HG03175 (cell line): Measurements from ENCODE around the gene ABCB1.
A peak's percentile ranks its signal among the peaks of the same experiment; 100 is the strongest.

Source experiments
- ATAC-seq: cut with Tn5 transposase; IDR thresholded peaks from one replicate; pipeline ENCODE4 v1.9.1; 2021; ENCODE audit warnings: mild to moderate bottlenecking, moderate library complexity; ENCODE audit not compliant: unreplicated experiment

ABCB1 gene

DNA sequence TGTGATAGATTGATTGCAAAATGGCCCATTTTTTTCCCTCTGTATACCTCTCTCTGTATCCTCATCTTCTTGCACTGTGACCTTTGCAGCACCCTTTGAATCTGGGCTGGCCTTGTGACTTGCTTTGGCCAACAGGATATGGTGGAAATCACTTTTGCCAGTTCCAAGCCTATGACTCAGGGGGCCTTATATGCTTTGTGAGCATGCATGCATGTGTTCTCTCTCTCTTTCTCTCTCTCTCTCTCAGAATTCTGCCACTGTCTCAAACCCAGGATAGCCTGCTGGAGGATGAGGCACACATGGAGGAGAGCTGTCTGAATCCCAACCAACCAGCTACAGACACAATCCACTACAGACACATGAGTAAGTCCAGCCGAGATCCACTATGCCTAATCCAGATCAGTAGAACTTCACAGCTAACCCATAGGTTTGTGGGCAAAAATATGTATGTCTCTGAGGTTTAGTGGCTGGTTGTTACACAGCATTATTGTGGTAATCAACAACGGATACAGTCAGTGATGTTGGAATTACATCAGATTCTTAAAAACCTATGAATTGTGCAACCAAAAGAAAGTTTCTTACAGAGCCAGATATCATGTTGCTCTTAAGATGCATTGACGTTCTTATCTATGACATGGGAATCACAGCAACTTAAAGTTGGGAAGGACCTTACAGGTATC lies 83.4 kb downstream of the ABCB1 start:
- no peak for ATAC-seq

DNA sequence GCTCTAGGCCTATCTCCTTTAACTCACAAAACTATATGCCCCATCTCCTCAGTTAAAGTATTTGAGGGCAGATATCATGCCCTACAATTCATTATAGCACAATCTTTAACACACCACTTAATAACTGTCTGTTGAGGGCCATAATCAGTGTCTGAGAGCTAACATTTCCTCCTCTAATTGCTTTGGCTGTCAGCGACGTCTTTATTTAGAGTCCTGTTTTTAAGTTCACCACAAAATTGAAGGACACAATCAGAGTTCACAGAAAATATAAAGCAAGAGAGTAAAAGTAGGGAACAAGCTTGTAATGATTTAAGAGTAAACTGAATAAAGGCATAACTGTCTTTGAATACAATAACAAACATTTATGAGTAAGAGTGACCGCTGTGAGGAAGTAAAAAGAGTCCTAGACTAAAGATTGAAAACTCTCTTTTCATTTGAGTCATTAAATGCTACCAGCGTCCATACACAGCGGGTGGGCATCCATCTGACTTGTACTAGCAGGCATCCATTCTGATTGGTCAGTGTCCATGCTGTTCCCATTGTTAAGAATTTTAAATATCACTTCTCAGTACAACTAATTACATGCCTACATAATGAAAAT lies 86.8 kb downstream of the ABCB1 start:
- ATAC-seq, result no peak

GRCh38 chr7:87512906-87513305 lies 87.8 kb downstream of the ABCB1 start:
- ATAC-seq, result no peak

GRCh38 chr7:87511510-87511909 lies 89.2 kb downstream of the ABCB1 start:
- ATAC-seq, result no peak

GRCh38 chr7:87510411-87510875 lies 90.2 kb downstream of the ABCB1 start:
- ATAC-seq, result no peak

DNA sequence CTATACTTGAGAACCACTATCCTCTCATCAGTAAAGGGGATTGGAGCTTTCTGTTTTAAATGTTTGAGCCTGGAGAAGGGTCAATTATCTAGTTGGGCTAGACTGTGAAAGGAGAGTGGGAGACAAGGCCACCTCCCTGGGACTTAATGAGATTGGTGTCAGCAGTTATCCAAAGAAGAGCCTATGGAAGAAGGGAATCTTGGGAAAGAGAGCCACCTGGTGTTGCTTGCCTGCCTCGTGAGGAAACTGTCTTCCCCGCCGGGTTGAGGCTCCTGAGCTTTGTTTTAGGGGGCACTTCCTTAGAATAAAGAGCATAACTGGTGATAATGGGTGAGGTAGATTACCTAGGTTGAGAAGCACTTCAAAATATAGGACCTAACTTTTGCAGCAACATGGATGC lies 93.2 kb downstream of the ABCB1 start:
- no peak for ATAC-seq

- no peak for ATAC-seq
Observed at GRCh38 chr7:87506246-87507180, 94.2 kb downstream of the ABCB1 start.

DNA sequence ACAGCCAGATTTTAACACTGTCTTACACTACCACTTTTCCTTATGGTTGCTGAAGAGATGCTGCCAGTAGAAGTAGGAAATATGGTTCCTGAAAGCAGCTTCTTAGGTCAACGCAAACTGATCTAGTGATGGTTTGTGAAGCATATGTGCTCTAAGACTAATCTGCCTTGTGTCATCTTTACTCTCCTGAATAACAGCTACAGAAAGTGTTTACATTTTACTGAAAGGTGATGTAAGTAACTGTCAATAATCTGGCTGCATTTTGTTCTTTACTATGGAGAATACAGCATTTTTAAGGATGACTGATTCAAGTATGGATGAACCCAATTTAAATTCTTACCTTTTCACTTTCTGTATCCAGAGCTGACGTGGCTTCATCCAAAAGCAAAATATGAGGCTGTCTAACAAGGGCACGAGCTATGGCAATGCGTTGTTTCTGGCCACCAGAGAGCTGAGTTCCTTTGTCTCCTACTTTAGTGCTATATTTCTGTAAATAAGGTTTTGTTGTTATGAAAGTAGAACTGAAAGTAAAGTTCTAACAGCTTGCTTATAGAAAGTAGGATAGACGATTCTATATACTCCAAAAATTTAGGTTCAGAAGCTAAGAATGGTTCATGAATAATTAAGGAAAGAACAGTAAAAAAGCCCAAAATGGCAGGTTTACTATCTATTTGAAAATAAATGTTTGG lies 95.0 kb downstream of the ABCB1 start:
- ATAC-seq, result no peak

GRCh38 chr7:87505122-87505521 lies 95.6 kb downstream of the ABCB1 start:
- ATAC-seq, result no peak

DNA sequence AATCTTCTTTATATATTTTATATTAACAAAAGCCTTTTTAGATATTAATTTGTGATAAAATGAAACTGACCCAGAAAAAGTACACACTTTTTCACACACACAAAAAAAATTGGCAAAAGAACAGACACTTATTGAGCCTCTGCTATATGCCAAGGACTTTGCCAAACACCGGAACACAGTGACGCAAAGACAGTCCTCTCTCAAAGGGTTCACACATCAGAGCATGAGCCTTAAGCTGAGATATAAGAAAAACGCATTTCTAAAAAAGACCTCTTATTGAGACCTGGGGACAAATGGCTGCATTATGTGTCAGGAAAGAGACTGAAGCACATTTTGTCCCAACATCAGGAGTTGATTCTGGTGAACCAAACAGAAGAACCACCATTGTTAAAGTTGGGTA lies 101.2 kb downstream of the ABCB1 start:
- no peak for ATAC-seq

- no peak for ATAC-seq
Observed at GRCh38 chr7:87498893-87499292, 101.8 kb downstream of the ABCB1 start.

GRCh38 chr7:87497482-87497881 lies 103.2 kb downstream of the ABCB1 start:
- no peak for ATAC-seq

DNA sequence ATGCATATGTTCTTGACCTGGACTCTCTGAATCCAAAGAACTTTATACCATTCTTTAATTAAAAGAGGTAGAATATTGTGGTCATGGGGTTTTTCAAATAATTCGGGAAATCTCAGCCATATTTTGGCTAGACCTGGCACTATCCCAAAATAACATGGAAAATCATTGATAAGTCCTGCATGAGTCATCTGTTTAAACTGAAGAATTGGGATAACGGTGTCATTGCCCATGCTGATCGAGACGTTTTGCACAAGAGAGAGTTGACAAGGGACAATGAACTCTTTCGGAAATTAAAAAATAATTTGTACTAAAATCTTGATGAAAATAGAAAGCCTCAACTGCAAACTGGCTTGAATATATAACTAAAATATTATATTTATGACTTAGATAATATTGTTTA lies 105.3 kb downstream of the ABCB1 start:
- no peak for ATAC-seq

DNA sequence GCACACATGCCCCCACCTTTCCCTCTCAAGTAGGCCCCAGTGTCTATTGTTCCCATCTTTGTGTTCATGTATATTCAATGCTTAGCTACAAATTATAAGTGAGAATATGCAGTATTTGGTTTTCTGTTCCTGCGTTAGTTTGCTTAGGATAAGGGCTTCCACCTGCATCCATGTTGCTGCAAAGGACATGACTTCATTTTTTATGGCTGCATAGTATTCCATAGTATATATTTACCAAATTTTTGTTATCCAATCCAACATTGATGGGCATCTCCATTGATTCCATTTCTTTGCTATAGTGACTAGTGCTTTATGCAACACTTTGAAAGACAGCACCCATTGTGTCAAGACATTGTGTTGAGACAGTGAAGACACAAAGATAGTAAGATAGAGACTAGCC lies 106.2 kb downstream of the ABCB1 start:
- ATAC-seq, result no peak

GRCh38 chr7:87483131-87483530 lies 117.6 kb downstream of the ABCB1 start:
- ATAC-seq, result no peak

DNA sequence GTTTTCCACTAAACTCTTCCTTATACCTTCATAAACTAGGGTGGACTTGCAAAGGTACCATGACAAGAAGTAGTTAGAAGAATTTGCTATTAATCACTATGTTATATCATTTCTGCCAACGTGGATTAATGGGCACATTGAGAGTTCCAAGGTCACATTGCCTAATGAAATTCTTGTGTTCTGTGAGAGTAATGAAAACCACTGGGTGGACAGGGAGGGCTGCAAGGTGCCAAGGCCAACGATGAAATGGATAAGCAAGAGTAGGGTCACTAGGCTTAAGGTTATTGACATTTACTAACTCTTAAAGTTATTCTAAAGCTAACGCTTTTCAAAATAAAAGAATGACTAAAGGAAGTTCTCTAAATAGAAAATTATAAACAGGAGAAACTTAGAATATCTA lies 118.6 kb downstream of the ABCB1 start:
- ATAC-seq, result no peak

DNA sequence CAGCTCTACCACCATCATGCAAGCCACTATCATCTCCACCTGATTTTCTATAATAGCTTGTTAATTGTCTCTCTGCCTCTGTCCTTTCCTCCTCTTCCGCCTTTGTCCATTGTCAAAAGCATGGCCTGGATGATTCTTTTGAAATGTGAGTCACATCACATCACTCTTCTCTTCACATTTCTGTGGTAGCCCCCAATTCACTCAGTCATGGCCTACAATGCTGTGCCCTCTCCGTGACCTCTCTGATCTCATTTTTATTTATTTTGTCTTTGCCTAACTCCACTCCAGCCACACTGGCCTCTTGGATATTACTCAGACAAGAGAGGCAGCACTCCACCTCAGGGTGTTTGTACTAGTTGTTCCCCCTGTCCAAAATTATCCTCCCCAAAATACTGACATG lies 120.3 kb downstream of the ABCB1 start:
- no peak for ATAC-seq

GRCh38 chr7:87479951-87480350 lies 120.7 kb downstream of the ABCB1 start:
- ATAC-seq, result no peak

DNA sequence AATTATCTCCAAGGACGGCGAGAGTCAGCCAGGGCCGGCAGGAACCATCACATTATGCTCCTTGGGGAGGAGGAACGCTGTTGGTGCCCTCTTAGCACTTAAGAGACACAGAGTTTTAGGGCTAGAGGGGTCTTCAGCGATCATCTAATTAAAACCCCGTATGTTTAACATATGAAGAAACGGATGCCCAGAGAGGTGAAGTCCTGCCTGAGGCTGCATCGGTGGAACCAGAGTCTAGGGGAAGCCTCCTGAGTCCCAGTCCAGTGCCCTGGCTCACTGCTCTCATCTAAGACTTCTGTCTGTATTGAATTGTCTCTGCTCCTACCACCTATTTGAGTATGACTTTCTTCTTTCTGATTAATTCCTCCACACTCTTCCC lies 124.5 kb downstream of the ABCB1 start:
- ATAC-seq, result no peak

DNA sequence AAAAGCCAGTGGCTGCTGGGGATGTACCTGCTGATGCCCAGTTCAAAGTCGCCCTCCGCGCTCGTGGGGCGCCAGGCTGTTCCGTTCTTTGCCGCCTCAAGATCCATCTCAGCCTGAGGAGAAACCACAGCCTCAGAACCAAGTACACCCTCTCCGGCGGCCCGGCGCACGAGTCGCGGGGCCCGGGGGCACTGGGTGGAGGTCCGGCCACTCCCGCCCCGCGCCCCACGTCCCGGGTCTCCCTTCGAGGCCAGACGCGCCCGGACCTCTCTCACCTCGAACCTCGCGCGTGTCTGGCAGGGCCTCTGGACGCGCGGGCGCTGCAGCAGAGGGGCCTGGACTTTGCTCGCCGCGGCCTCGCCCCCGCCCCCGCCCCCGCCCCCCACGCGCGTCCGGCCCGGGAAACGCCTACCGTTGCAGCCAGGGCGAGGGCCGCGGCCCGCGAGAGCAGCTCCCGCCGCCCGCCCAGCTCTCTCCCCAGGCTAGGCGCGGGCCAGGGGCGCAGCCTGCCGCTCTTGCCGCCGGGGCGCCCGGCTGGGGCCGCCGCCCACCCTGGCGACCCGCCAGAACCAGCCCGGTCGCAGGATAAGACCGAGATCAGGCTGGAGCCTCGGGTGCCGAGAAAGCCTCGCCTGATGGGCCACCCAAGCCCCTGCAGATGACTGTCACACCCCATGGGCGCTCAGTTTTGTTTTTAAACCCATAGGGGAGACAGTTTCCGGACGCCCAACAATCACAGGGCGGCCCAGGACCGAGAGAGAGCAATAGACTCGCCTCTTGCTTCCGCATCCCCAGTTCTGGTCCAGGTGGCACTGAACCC lies 125.1 kb downstream of the ABCB1 start, which contains the start of gene ABCB4:
ABCB4 (minus strand) TSS at position 322 of the 820 bp plus-strand sequence; CDS start at position 107, 215 bp downstream.
- ATAC-seq, result peak; percentile 24
